ENCODE measurements around the gene KCNN4. TPM values are rescaled to one million over a fixed set of nuclear protein-coding genes. Genes with fewer than 3 reads are reported as not detected.
A peak's percentile ranks its signal among the peaks of the same experiment; 100 is the strongest.
"Not testable (repeated sequence)": the region's sequence is repeated elsewhere in the genome, so short reads cannot be mapped to it uniquely, and the experiment has no call there.

KCNN4 gene
- not detected for total RNA-seq

DNA sequence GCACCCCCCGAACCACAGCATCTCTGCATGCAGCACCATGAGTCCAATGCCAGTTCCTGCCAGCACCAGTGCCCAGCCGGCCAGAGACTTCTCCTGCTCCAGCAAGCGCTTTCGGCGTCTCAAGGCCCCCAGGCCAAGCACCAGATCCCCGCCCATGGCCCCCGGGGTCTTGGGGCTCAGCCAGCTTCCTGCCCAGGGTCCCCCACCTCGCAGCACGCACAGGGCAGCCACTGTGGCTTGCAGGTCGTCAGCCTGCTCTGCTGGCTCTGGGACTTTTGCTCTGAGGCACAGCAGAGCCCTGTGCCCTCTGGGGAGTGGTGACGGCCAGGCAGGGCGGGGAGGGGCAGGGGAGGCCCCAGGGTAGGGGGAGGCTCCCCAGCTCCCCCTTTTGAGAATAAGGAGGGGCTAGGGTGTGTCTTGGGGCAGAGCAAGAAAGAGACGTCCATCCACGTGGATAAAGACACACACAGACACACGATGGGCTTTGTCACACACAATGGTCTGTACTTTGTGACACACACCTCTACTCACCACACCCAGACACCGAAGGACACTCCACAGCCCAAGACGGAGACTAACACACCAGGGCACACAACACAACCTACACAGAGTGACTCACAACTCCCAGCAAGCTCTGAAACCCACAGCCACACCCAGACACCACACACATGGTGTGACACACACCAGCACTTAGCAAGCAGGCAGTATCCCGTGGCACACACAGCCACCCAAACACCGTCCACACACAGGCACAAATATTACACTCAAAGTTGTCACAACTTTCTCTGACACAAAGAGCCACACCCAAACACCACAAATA is at the start of gene KCNN4:
TSS of gene KCNN4 (minus strand) at position 268 of the 820 bp plus-strand sequence. CDS start at position 156, 112 bp downstream.
- DNase-seq (ENCODE audit: low spot score in 2 of 2) (no peak), FAIRE-seq (no peak)

GRCh38 chr19:43826787-43827754 is 46.3 kb upstream of the KCNN4 start, which contains the start of gene ZNF283:
Gene ZNF283 (plus strand): TSS chr19:43827321. CDS start chr19:43833505, 6,184 bp downstream.
- DNase-seq (ENCODE audit: low spot score in 2 of 2) (peak; percentile 73 to 86), FAIRE-seq (no peak)

GRCh38 chr19:43824572-43824971 is 43.8 kb upstream of the KCNN4 start:
- not testable (repeated sequence) for FAIRE-seq

DNA sequence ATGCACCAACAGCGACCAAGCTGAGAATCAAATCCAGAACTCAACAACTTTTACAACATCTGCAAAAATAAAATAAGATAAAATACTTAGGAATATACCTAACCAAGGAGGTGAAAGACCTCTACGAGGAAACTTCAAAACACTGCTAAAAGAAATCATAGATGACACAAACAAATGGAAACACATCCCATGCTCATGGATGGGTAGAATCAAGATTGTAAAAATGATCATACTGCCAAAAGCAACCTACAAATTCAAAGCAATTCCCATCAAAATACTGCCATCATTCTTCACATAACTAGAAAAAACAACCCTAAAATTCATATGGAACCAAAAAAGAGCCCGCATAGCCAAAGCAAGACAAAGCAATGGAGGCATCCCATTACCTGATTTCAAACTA is 43.1 kb upstream of the KCNN4 start:
- FAIRE-seq; DNase-seq (ENCODE audit: low spot score in 2 of 2): not testable (repeated sequence)

More at GRCh38 chr19:43824572-43824971, 43.8 kb upstream of the KCNN4 start:
- DNase-seq (ENCODE audit: low spot score in 2 of 2): not testable (repeated sequence)

DNA sequence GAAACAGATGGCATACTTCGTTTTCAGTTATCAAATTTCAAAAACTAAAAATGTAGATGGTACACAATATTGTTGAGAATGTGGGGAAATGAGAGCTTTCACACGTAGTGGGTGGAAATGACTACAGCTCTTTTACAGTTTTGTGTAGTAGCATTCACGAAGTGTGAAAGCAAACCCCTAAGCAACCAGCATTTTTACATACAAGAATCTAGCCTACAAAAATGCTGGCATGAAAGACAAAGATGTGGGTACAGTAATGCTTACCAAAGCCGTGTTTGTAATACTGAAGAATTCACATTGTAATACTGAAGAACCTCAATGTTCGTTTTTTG is 40.1 kb upstream of the KCNN4 start:
- FAIRE-seq (no peak), DNase-seq (ENCODE audit: low spot score in 2 of 2) (no peak)

GRCh38 chr19:43820098-43820883 is 39.5 kb upstream of the KCNN4 start:
- DNase-seq (ENCODE audit: low spot score in 2 of 2) (peak; percentile 28 to 56), FAIRE-seq (no peak)

DNA sequence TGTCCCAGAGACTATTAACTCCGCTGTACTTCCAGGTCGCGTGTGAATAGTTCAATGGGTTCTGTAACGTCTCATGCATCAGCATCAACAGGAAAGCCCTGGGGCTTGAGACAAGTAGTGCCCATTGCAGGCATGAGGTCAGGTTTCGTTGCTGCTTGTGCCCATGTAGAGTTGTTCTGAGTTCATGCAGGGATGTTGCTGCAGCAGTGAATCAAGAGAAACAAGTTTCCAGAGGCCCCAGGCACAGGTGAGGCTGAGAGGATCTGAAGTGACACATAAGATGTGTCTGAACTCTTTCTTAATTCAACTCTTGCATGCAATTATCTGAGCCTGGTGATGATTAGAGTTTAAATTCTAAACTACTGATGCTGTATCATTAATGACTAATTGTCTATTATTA is 37.7 kb upstream of the KCNN4 start:
- FAIRE-seq: no peak

DNA sequence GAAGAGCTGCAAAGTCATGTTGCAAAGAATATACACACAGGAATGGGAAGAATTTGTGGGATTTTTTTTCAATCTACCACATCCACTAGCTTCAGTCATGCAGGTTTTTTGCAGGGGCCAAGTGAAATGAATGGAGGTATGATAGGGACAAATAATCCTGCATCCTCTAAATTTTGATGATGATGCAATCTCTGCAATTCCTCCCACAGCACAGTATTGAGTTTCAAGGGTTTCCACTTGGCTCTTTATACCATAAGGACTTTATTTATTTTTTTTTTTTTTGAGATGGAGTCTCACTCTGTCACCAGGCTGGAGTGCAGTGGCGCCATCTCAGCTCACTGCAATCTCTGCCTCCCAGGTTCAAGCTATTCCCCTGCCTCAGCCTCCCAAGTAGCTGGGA is 36.7 kb upstream of the KCNN4 start:
- FAIRE-seq; DNase-seq (ENCODE audit: low spot score in 2 of 2): not testable (repeated sequence)

More for the DNA sequence above, 37.7 kb upstream of the KCNN4 start:
- DNase-seq (ENCODE audit: low spot score in 2 of 2): no peak

DNA sequence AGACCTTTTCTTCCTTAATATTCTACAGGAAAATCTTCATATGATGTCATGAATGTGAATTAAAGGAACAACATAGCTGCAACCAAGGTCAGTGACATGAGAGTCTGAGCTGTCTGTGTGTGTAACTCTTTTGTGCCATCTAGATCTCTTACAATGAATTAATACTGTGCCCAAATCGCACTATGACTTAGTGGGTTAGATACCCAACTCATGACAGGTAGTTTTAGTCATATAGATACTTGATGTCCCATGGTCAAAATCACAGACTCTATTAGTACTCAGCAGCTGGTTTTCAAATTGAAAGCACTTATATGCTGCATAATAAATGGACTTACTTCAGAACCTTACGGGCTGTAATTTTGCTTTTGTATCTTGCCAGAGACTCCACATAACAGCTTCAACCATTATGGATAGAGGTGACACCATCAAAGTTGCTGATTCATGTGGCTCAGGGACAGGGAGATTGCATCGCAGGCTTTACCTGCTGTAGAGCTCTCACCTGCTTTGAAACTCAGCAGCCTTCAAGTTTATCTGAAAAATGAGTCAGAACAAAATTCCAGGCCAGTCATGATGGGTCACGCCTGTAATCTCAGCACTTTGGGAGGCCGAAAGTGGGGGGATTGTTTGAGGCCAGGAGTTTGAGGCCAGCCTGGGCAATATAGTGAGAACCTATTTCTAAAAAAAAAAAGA is 34.0 kb upstream of the KCNN4 start:
- FAIRE-seq: no peak
- no peak for DNase-seq (ENCODE audit: low spot score in 2 of 2)

- no peak for FAIRE-seq
Observed at GRCh38 chr19:43812688-43813087, 31.9 kb upstream of the KCNN4 start.

GRCh38 chr19:43812259-43812658 is 31.5 kb upstream of the KCNN4 start:
- DNase-seq (ENCODE audit: low spot score in 2 of 2): no peak
- no peak for FAIRE-seq

More at GRCh38 chr19:43812688-43813087, 31.9 kb upstream of the KCNN4 start:
- DNase-seq (ENCODE audit: low spot score in 2 of 2): no peak

DNA sequence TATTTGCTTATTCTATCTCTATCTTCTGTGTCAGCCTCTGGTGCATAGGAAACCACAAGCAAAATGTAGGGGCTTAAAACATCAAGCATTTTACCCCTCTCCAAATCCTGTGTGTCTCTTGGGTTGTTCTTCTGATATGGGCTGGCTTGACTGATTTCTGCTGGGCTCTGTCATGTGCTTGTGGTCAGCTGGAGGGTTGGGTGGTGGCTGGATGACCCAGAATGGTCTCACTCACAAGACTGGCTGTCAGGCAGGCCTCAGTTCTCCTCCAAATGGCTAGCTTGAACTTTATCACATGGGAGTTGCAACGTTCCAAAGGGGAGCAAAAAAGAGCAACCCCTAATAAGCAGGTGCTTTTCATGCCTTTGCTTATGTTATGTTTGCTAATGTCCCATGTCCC is 31.1 kb upstream of the KCNN4 start:
- FAIRE-seq (no peak), DNase-seq (ENCODE audit: low spot score in 2 of 2) (no peak)

DNA sequence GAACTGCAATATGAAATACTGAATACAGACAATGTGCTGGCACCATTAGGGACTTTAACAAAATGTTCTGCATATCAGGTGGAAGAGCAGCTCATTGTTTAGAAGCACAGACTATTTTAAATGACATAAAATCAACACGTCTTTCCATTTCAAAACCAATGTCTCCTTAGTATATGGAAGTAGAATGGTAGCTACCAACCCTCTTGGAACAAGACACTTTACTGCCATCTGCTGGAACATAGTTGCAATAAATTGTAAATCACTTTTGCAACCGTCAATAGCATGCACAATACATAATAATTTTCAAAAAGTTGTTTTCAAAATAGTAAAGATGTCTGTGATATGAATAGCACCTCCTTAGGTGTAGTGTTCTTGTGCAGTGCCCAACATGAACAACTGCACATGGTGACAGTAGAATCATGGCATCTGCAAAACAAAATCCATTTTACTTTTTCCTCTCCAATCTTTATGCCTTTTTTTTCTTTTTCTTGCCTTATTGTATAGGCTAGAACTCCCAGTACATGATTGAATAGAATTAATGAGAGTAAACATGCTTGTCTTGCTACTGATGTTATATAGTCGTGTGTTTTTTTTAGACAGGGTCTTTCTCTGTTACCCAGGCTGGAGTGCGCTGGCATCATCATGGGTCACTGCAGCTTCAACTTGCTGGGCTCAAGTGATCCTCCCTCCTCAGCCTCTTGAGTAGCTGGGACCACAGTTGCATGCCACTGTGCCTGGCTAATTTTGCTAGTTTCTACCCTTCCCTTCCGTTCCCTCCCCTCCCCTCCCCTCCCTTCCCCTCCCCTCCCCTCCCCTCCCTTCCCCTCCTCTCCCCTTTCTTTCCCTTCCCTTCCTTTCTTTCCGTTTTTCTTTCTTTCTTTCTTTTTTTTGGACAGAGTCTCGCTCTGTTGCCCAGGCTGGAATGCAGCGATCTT is 29.3 kb upstream of the KCNN4 start:
- DNase-seq (ENCODE audit: low spot score in 2 of 2) (no peak), FAIRE-seq (peak; percentile 86)

DNA sequence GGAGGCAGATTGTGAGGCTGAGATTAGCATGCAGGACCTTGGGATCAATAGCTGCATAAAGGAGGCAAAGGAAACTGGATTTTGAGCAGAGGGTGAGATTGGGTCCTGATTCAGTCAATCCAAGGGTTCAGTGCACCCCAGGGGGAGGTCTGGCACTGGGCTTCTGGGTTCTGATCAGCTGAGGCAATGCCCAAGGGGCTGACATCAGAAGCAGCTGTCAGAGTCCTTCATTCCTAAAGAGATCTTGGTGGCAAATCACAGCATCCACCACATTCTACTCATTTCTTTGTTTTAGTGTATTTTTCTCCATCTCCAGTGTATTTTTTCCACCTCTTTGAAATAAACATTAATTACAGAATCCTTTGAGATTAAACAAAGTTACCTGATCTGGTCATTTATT is 26.9 kb upstream of the KCNN4 start:
- DNase-seq (ENCODE audit: low spot score in 2 of 2): no peak
- no peak for FAIRE-seq

GRCh38 chr19:43806848-43807247 is 26.1 kb upstream of the KCNN4 start:
- DNase-seq (ENCODE audit: low spot score in 2 of 2): no peak
- FAIRE-seq: no peak

- not testable (repeated sequence) for FAIRE-seq; DNase-seq (ENCODE audit: low spot score in 2 of 2)
Observed at GRCh38 chr19:43806401-43806800, 25.6 kb upstream of the KCNN4 start.

DNA sequence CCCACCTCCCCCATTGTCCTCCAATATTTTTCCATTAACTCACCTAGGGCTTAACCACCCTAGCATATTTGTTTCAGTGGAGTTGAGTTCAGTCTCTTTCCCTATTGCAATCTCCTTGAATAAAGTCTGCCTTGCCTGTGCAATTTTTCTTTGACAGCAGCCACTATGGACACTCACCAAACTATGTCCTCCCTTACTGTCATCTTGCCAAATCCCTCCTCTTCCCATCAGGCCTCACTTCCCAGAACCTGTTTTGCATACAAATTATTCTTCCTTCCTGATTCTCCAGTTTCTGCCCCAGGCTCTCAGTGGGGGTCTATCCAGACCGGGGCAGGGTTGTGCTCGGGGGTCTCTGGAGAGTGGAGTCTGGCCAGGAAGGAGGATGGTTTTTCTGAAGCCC is 23.7 kb upstream of the KCNN4 start:
- DNase-seq (ENCODE audit: low spot score in 2 of 2): no peak
- FAIRE-seq: no peak

GRCh38 chr19:43802216-43802951 is 21.6 kb upstream of the KCNN4 start, which contains the start of gene LYPD5:
Gene LYPD5 (minus strand): TSS chr19:43802447. CDS start chr19:43802380, 67 bp downstream.
- DNase-seq (ENCODE audit: low spot score in 2 of 2) (no peak), FAIRE-seq (no peak)
